Right ventricle myocardium inferior (tissue), 1 donor: ENCODE data around the gene PSMD14. TPM values are rescaled to one million over a fixed set of nuclear protein-coding genes. Genes with fewer than 3 reads are reported as not detected.

Source experiments
- ATAC-seq: fragments of 200-7000 bp; cut with Tn5 transposase; one replicate; pipeline ENCODE4 v1.9.1; 2020; ENCODE audit warnings: mild to moderate bottlenecking, moderate library complexity
- DNase-seq: peaks from one replicate; pipeline ENCODE4 v3.0.0; 2021; ENCODE audit errors: missing footprints
- intact Hi-C: fragments of 100-400 bp; cut with DNase I; formaldehyde crosslinking; loops from one replicate; pipeline ENCODE4 v1.11.0; 2022
- total RNA-seq: library from RNA; stranded (reverse); fragmentation: NEBNext Ultra II Directional; extraction: Animal tissue kit (Norgen Biotek cat#: 25700); gene quantifications from one replicate; pipeline ENCODE4 v1.2.1, GENCODE V29; 2021
- donor health status: DM: no; HTN: yes; CAD: no; lungs with severe emphysema.

Gene PSMD14
- total RNA-seq, 1 donor from 2014 or later = 44.0 TPM

GRCh38 chr2:161369311-161369710 lies 61.1 kb downstream of the PSMD14 start:
- DNase-seq (no peak), ATAC-seq (no peak)
- intact Hi-C loops = no loop called here

- intact Hi-C loops = no loop called here
- no peak for DNase-seq
- no peak for ATAC-seq
These were observed 62.8 kb downstream of the PSMD14 start for GRCh38 chr2:161370981-161371380.

- intact Hi-C loops = no loop called here
- no peak for ATAC-seq
- DNase-seq = no peak
These were observed 63.6 kb downstream of the PSMD14 start for GRCh38 chr2:161371869-161372268.

- no peak for ATAC-seq
- intact Hi-C loops = no loop called here
These were observed 65.7 kb downstream of the PSMD14 start for GRCh38 chr2:161373942-161374341.

GRCh38 chr2:161374446-161374845 lies 66.2 kb downstream of the PSMD14 start:
- DNase-seq = no peak
- intact Hi-C loops = no loop called here

More at GRCh38 chr2:161373942-161374341, 65.7 kb downstream of the PSMD14 start:
- DNase-seq = no peak

GRCh38 chr2:161379740-161380139 lies 71.5 kb downstream of the PSMD14 start:
- intact Hi-C loops = no loop called here
- peak; percentile 98 for ATAC-seq

More at GRCh38 chr2:161374446-161374845, 66.2 kb downstream of the PSMD14 start:
- ATAC-seq = no peak

GRCh38 chr2:161381546-161381945 lies 73.3 kb downstream of the PSMD14 start:
- intact Hi-C loops = no loop called here
- ATAC-seq (no peak), DNase-seq (no peak)

More at GRCh38 chr2:161379740-161380139, 71.5 kb downstream of the PSMD14 start:
- peak; percentile 66 for DNase-seq

- DNase-seq (no peak), ATAC-seq (no peak)
- intact Hi-C loops = no loop called here
These were observed 74.5 kb downstream of the PSMD14 start for GRCh38 chr2:161382747-161383146.

GRCh38 chr2:161384864-161385263 lies 76.6 kb downstream of the PSMD14 start:
- intact Hi-C loops = no loop called here
- DNase-seq (no peak), ATAC-seq (no peak)

- intact Hi-C loops = no loop called here
- ATAC-seq (no peak), DNase-seq (no peak)
These were observed 78.1 kb downstream of the PSMD14 start for GRCh38 chr2:161386228-161386824.

- intact Hi-C loops = no loop called here
- DNase-seq (no peak), ATAC-seq (no peak)
These were observed 80.0 kb downstream of the PSMD14 start for GRCh38 chr2:161388146-161388779.

GRCh38 chr2:161391737-161392506 lies 83.7 kb downstream of the PSMD14 start:
- intact Hi-C loops = no loop called here

GRCh38 chr2:161400076-161400475 lies 91.9 kb downstream of the PSMD14 start:
- intact Hi-C loops = no loop called here
- DNase-seq = no peak
- ATAC-seq = no peak

More at GRCh38 chr2:161391737-161392506, 83.7 kb downstream of the PSMD14 start:
- ATAC-seq (no peak), DNase-seq (no peak)

- no peak for ATAC-seq
- intact Hi-C loops = no loop called here
- no peak for DNase-seq
These were observed 94.1 kb downstream of the PSMD14 start for GRCh38 chr2:161402297-161402696.

- DNase-seq = no peak
- no peak for ATAC-seq
- intact Hi-C loops = no loop called here
These were observed 98.1 kb downstream of the PSMD14 start for GRCh38 chr2:161406316-161406715.

GRCh38 chr2:161407597-161407996 lies 99.4 kb downstream of the PSMD14 start:
- ATAC-seq = no peak
- intact Hi-C loops = no loop called here
- no peak for DNase-seq

- intact Hi-C loops = no loop called here
- ATAC-seq (no peak), DNase-seq (no peak)
These were observed 101.2 kb downstream of the PSMD14 start for GRCh38 chr2:161409308-161409907.

- no peak for ATAC-seq
- DNase-seq = no peak
- intact Hi-C loops = no loop called here
These were observed 104.1 kb downstream of the PSMD14 start for GRCh38 chr2:161412346-161412745.
